Measurements from ENCODE around the gene NCKAP5.
A peak's percentile ranks its signal among the peaks of the same experiment; 100 is the strongest.

Gene NCKAP5

GRCh38 chr2:133317178-133317577, 251.1 kb downstream of the NCKAP5 start:
- DNase-seq = no peak

- no peak for DNase-seq
Observed at GRCh38 chr2:133316557-133316956, 251.7 kb downstream of the NCKAP5 start.

- no peak for DNase-seq
Observed at GRCh38 chr2:133315280-133315679, 253.0 kb downstream of the NCKAP5 start.

GRCh38 chr2:133314795-133315194, 253.5 kb downstream of the NCKAP5 start:
- no peak for DNase-seq

- no peak for DNase-seq
Observed at GRCh38 chr2:133312038-133312729, 256.1 kb downstream of the NCKAP5 start.

GRCh38 chr2:133306236-133306635, 262.0 kb downstream of the NCKAP5 start:
- no peak for DNase-seq

GRCh38 chr2:133304344-133304743, 263.9 kb downstream of the NCKAP5 start:
- no peak for DNase-seq

- no peak for DNase-seq
Observed at GRCh38 chr2:133303150-133303549, 265.1 kb downstream of the NCKAP5 start.

- DNase-seq = no peak
Observed at GRCh38 chr2:133296401-133296800, 271.9 kb downstream of the NCKAP5 start.

GRCh38 chr2:133293544-133294353, 274.5 kb downstream of the NCKAP5 start:
- DNase-seq = no peak

GRCh38 chr2:133292259-133292658, 276.0 kb downstream of the NCKAP5 start:
- no peak for DNase-seq

GRCh38 chr2:133287709-133288108, 280.6 kb downstream of the NCKAP5 start:
- DNase-seq = no peak

GRCh38 chr2:133286326-133286922, 281.8 kb downstream of the NCKAP5 start:
- DNase-seq = no peak

- no peak for DNase-seq
Observed at GRCh38 chr2:133273031-133273430, 295.2 kb downstream of the NCKAP5 start.

- DNase-seq = no peak
Observed at GRCh38 chr2:133271105-133271504, 297.2 kb downstream of the NCKAP5 start.

GRCh38 chr2:133270550-133270949, 297.7 kb downstream of the NCKAP5 start:
- no peak for DNase-seq

GRCh38 chr2:133266926-133267590, 301.2 kb downstream of the NCKAP5 start:
- peak; percentile 38 for DNase-seq

GRCh38 chr2:133266041-133266925, 302.0 kb downstream of the NCKAP5 start:
- peak; percentile 48 for DNase-seq

GRCh38 chr2:133265432-133265949, 302.8 kb downstream of the NCKAP5 start:
- peak; percentile 68 for DNase-seq

GRCh38 chr2:133264989-133265401, 303.3 kb downstream of the NCKAP5 start:
- no peak for DNase-seq

- peak; percentile 8 for DNase-seq
Observed at GRCh38 chr2:133262893-133263292, 305.4 kb downstream of the NCKAP5 start.

GRCh38 chr2:133255360-133255759, 312.9 kb downstream of the NCKAP5 start:
- DNase-seq = no peak
